DND-41 (cell line): ENCODE results near the gene UST.

Experiments
- ATAC-seq: fragments of 200-7000 bp; cut with Tn5 transposase; 3 replicates; pipeline ENCODE4 v1.9.1; 2021; ENCODE audit warnings: low read depth; ENCODE audit not compliant: insufficient read depth
- DNase-seq: peaks from one replicate; pipeline ENCODE4 v3.0.0-alpha.2; 2020
- H2AFZ ChIP-seq: 2 replicates; pipeline ENCODE4 v1.6.0; 2012; ENCODE audit warnings: low read depth, low read length
- H3K27ac ChIP-seq: 2 replicates; pipeline ENCODE4 v1.5.1; 2012; ENCODE audit warnings: low read length, inconsistent platforms
- H3K27me3 ChIP-seq: fragments of 200-600 bp; sonication (generic); 2 replicates; pipeline ENCODE4 v1.6.0; 2012; ENCODE audit warnings: low read length, mild to moderate bottlenecking, inconsistent platforms; ENCODE audit not compliant: insufficient read depth, poor library complexity
- H3K36me3 ChIP-seq: 2 replicates; pipeline ENCODE4 v1.5.1; 2012; ENCODE audit warnings: low read length, inconsistent platforms; ENCODE audit not compliant: insufficient read depth
- H3K4me1 ChIP-seq: 2 replicates; pipeline ENCODE4 v1.5.1; 2012; ENCODE audit warnings: mild to moderate bottlenecking, low read length; ENCODE audit not compliant: insufficient read depth
- H3K4me2 ChIP-seq: 2 replicates; pipeline ENCODE4 v1.6.0; 2012; ENCODE audit warnings: mild to moderate bottlenecking, moderate library complexity, low read length, inconsistent platforms; ENCODE audit not compliant: insufficient read depth
- H3K4me3 ChIP-seq, 2 experiments: fragments of 200-600 bp in 1 of 2; shearing (Covaris generic) in 1 of 2; 2 replicates each; pipeline ENCODE4 v1.5.1; 2012 to 2016; ENCODE audit warnings: inconsistent platforms in 2 of 2, low read length in 2 of 2, mild to moderate bottlenecking in 2 of 2, low read depth in 1 of 2, moderate library complexity in 1 of 2
- H3K79me2 ChIP-seq: 2 replicates; pipeline ENCODE4 v1.6.0; 2012; ENCODE audit warnings: low read length, inconsistent platforms; ENCODE audit not compliant: insufficient read depth
- H3K9ac ChIP-seq: 2 replicates; pipeline ENCODE4 v1.6.0; 2012; ENCODE audit warnings: low read depth, mild to moderate bottlenecking, inconsistent platforms, low read length, moderate library complexity
- H3K9me3 ChIP-seq: 2 replicates; pipeline ENCODE4 v1.5.1; 2012; ENCODE audit warnings: low read length, moderate library complexity, mild to moderate bottlenecking, inconsistent platforms; ENCODE audit not compliant: insufficient read depth, severe bottlenecking
- H4K20me1 ChIP-seq: 2 replicates; pipeline ENCODE4 v1.6.0; 2012; ENCODE audit warnings: low read length; ENCODE audit not compliant: insufficient read depth
- CTCF ChIP-seq: IDR thresholded peaks from 2 replicates; pipeline ENCODE4 v1.5.1; 2012; ENCODE audit warnings: borderline replicate concordance, low read length, moderate library complexity, mild to moderate bottlenecking; ENCODE audit not compliant: poor library complexity, severe bottlenecking; ENCODE audit errors: extremely low read depth
- EZH2 ChIP-seq: IDR thresholded peaks from 3 replicates; pipeline ENCODE4 v1.6.1; 2012; ENCODE audit warnings: borderline replicate concordance, low read depth, mild to moderate bottlenecking, moderate library complexity, low read length, inconsistent platforms; ENCODE audit not compliant: severe bottlenecking

Gene UST

GRCh38 chr6:148979014-148979901 lies 232.4 kb downstream of the UST start:
- Histone ChIP-seq H4K20me1 (no peaks in the 10 kb centered on the region), H3K27me3 (no peaks in the 10 kb centered on the region), H3K27ac (no peak overlapping the region), H3K4me2 (no peak overlapping the region), H2AFZ (no peak overlapping the region), H3K4me1 (no peaks in the 10 kb centered on the region), H3K36me3 (no peaks in the 10 kb centered on the region), H3K79me2 (no peaks in the 10 kb centered on the region), H3K4me3 (no peak overlapping the region), H3K9me3 (no peaks in the 10 kb centered on the region), H3K9ac (no peak overlapping the region)
- ATAC-seq (no peak), DNase-seq (no peak)
- TF ChIP-seq EZH2: no peak
- no peak for TF ChIP-seq CTCF

GRCh38 chr6:148980234-148980633 lies 233.4 kb downstream of the UST start:
- no peak for ATAC-seq
- Histone ChIP-seq H3K79me2 (no peaks in the 10 kb centered on the region), H3K9ac (no peak overlapping the region), H2AFZ (no peak overlapping the region), H3K27ac (no peak overlapping the region), H3K4me3 (no peak overlapping the region), H3K9me3 (no peaks in the 10 kb centered on the region), H3K36me3 (no peaks in the 10 kb centered on the region), H3K4me2 (no peak overlapping the region), H4K20me1 (no peaks in the 10 kb centered on the region), H3K27me3 (no peaks in the 10 kb centered on the region), H3K4me1 (no peaks in the 10 kb centered on the region)
- DNase-seq: no peak
- no peak for TF ChIP-seq CTCF
- TF ChIP-seq EZH2: no peak

GRCh38 chr6:148981515-148981914 lies 234.7 kb downstream of the UST start:
- H3K27me3 ChIP-seq: no peaks in the 10 kb centered on the region
- TF ChIP-seq CTCF (no peak), EZH2 (no peak)
- no peak overlapping the region for H2AFZ ChIP-seq
- H3K9me3 ChIP-seq: no peaks in the 10 kb centered on the region
- H3K27ac ChIP-seq: no peak overlapping the region
- H3K79me2 ChIP-seq: no peaks in the 10 kb centered on the region
- H3K9ac ChIP-seq: no peak overlapping the region
- H4K20me1 ChIP-seq: no peaks in the 10 kb centered on the region
- H3K4me3 ChIP-seq: no peak overlapping the region
- no peaks in the 10 kb centered on the region for H3K36me3 ChIP-seq
- no peaks in the 10 kb centered on the region for H3K4me1 ChIP-seq
- DNase-seq (no peak), ATAC-seq (no peak)
- no peak overlapping the region for H3K4me2 ChIP-seq
